Adrenal gland (tissue), 12 donors: ENCODE data around the gene URB2. TPM values are rescaled to one million over a fixed set of nuclear protein-coding genes. Genes with fewer than 3 reads are reported as not detected.

ENCODE experiments used
- DNase-seq, 7 donors: peaks; one replicate each; pipeline ENCODE4 v3.0.0-alpha.2; 2019 to 2020
- H3K27ac ChIP-seq, 5 donors: fragments of 200-600 bp; sonication (generic) in 4 of 5; 1 replicate in 3 of 5; 2 replicates in 2 of 5; pipeline versions ENCODE4 v1.5.1 to v1.8.0; 2016 to 2020; ENCODE audit warnings: mild to moderate bottlenecking in 1 of 5
- H3K27me3 ChIP-seq: fragments of 200-600 bp; 2 replicates; pipeline ENCODE4 v1.8.0; 2021
- H3K36me3 ChIP-seq, 2 donors: fragments of 200-600 bp; replicated peaks in 1 of 2; 1 replicate in 1 of 2; 2 replicates in 1 of 2; pipeline versions ENCODE4 v1.5.1 to v1.8.0; 2018 to 2022
- H3K4me1 ChIP-seq, 2 donors: fragments of 200-600 bp; replicated peaks in 1 of 2; 1 replicate in 1 of 2; 2 replicates in 1 of 2; pipeline versions ENCODE4 v1.5.1 to v1.8.0; 2018 to 2021
- H3K4me3 ChIP-seq, 4 donors: fragments of 200-600 bp; sonication (generic) in 3 of 4; one replicate each; pipeline ENCODE4 v1.5.1; 2016 to 2018
- H3K9me3 ChIP-seq, 3 donors: fragments of 200-600 bp; sonication (generic) in 1 of 3; replicated peaks in 1 of 3; 1 replicate in 2 of 3; 2 replicates in 1 of 3; pipeline versions ENCODE4 v1.5.1 to v1.8.0; 2016 to 2021
- CTCF ChIP-seq, 6 experiments: fragments of 450-650 bp in 4 of 6; fragments of 200-600 bp in 2 of 6; sonication (generic) in 1 of 6; IDR thresholded peaks; 1 replicate in 5 of 6; 2 replicates in 1 of 6; pipeline versions ENCODE4 v1.5.1 to v1.8.0; 2016 to 2021; ENCODE audit warnings: antibody characterized with exemption in 6 of 6, mild to moderate bottlenecking in 2 of 6, moderate library complexity in 1 of 6
- POLR2A ChIP-seq, 2 donors: fragments of 450-650 bp; IDR thresholded peaks; one replicate each; pipeline ENCODE4 v1.6.1; 2017; ENCODE audit warnings: antibody characterized with exemption in 2 of 2, mild to moderate bottlenecking in 2 of 2, moderate library complexity in 1 of 2
- WGBS, 4 donors: extraction: QIAGEN DNeasy Blood & Tissue Kit in 2 of 4; methylation state at CpG; one replicate each; pipeline versions ENCODE4 v1.1.5 to v1.1.7; 2013 to 2017; 5-methylcytosine and 5-hydroxymethylcytosine counted together
- intact Hi-C, 2 donors: fragments of 100-400 bp; cut with DNase I; formaldehyde crosslinking; loops; one replicate each; pipeline versions ENCODE4 v1.14.1 to v1.15.0; 2022 to 2023
- polyA plus RNA-seq, 3 donors: library from polyadenylated mRNA; stranded (reverse); fragments of 200-250 nt in 2 of 3; fragments of 350-450 nt in 1 of 3; fragmentation: Illumina TruSeq in 1 of 3; extraction: RNeasy Lipid Tissue Mini Kit (QIAGEN cat#74804) in 1 of 3; gene quantifications; one replicate each; pipeline ENCODE4 v1.2.3, GENCODE V29; 2013 to 2014
- total RNA-seq, 9 donors: library from RNA; depleted of rRNA in 4 of 9; stranded (reverse); fragments of >200 nt in 4 of 9; fragments of 120-200 nt in 1 of 9; fragmentation: NEBNext Ultra II Directional in 1 of 9; extraction: Animal tissue kit (Norgen Biotek cat#: 25700) in 1 of 9; gene quantifications; one replicate each; pipeline versions ENCODE4 v1.1.0 to v1.2.4, GENCODE V29; 2013 to 2023
- donor health status: healthy with polysubstance abuse.
- donor health status: Bipolar disorder and iron deficiency.
- donor health status: DM: yes; HTN: yes; CAD: no.
- donor health status: DM: no; HTN: no; CAD: no.
- donor health status: DM: no; HTN: no; CAD: no.
- donor health status: DM: yes; HTN: yes; CAD: no.

The URB2 gene
- total and polyA plus RNA-seq, 12 donors: 2.3 to 10.8 (median 7.3) TPM

DNA sequence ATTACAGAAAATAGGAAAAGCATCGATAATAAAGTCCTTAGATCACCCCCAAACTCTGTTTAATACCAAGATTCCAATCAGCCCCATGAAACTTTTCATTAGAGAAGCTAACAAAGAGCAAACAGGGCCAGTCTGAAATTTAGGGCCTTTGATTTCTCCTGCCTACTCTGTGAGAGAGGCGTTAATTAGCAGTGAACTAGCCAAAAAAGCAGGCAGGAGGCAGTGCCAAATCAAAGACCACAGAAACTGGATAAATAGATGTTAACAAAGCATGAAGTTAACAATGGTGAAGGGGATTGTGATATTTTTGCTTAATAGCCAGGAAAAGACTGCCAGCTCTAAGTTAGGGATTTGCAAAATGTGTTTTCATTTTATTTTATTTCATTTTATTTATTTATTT, 11.3 kb upstream of the URB2 start:
- 93 to 99% (median 96%) methylated on average over 2 of the region's 2 CpGs for WGBS, 4 donors
- intact Hi-C loops: no loop called here
- no peak for DNase-seq
- H3K27me3 ChIP-seq: no peaks in the 10 kb centered on the region
- H3K36me3 ChIP-seq: peaks cover 0 to 26% of the 10 kb centered on the region in 2 donors
- H3K4me1 ChIP-seq: no peaks in the 10 kb centered on the region
- TF ChIP-seq POLR2A (IDR thresholded peaks at IDR 0.05) (no peak), CTCF (IDR thresholded peaks at IDR 0.05) (no peak)
- H3K9me3 ChIP-seq: no peaks in the 10 kb centered on the region
- H3K27ac ChIP-seq: no peak overlapping the region
- H3K4me3 ChIP-seq: no peak overlapping the region

DNA sequence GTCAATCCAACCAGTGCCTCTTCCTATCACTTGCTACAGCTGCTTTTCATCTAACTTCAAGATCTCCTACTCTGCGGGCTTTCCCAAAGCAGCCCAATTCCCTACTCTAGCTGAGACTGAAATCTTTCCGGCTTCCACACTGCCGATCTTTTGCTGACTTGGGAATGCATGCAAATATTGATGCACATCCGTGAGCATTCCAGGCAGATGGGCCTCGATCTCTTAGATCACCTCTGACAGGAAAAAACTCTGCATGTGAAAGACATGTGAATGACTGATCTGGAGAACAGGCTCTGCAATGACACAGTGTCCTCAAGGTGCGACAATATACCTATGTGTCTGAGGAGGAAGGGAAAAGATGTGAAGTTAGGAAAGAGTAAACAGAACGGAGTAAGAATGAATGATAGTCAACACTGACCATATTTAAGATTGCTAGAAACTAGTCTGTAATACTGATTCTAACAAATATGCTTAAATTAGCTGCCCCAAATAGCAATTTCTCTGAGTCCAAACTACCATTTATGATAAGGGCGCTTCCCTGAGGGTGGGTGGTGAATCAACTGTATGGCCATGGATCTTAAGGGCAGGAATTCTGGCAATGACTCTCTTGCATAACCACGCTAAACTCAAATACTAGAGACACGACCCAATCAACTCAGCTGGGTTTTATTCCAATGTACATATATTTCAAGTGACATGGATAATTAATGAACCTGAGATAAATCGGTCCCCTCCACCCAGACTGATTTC, 8.5 kb upstream of the URB2 start:
- H3K27ac ChIP-seq: no peak overlapping the region
- no peak overlapping the region for H3K4me3 ChIP-seq
- peaks cover 0 to 6% of the 10 kb centered on the region in 2 donors for H3K36me3 ChIP-seq
- DNase-seq: no peak
- no peak for TF ChIP-seq CTCF (IDR thresholded peaks at IDR 0.05)
- TF ChIP-seq POLR2A (IDR thresholded peaks at IDR 0.05): no peak
- peaks cover 0 to 9% of the 10 kb centered on the region in 2 donors for H3K4me1 ChIP-seq
- H3K27me3 ChIP-seq: no peaks in the 10 kb centered on the region
- WGBS, 4 donors: 87 to 89% (median 88%) methylated on average over 11 of the region's 11 CpGs
- H3K9me3 ChIP-seq: no peaks in the 10 kb centered on the region
- intact Hi-C loops: no loop called here

GRCh38 chr1:229619002-229619401, 7.0 kb upstream of the URB2 start:
- no peaks in the 10 kb centered on the region for H3K27me3 ChIP-seq

GRCh38 chr1:229619614-229620013, 6.4 kb upstream of the URB2 start:
- H3K27me3 ChIP-seq: no peaks in the 10 kb centered on the region
- no peak overlapping the region for H3K27ac ChIP-seq
- WGBS, 4 donors: 93 to 97% (median 94%) methylated on average over 5 of the region's 5 CpGs
- H3K9me3 ChIP-seq: no peaks in the 10 kb centered on the region
- no peaks in the 10 kb centered on the region for H3K36me3 ChIP-seq
- DNase-seq: no peak
- no peak overlapping the region for H3K4me3 ChIP-seq
- TF ChIP-seq POLR2A (IDR thresholded peaks at IDR 0.05): no peak
- no peak for TF ChIP-seq CTCF (IDR thresholded peaks at IDR 0.05)
- intact Hi-C loops: loop anchor here in 1 of 2 donors (10.0 kb wide), 1 partner anchor 55 kb away; no protein-coding TSS in a partner anchor
- H3K4me1 ChIP-seq: peaks cover 4 to 24% of the 10 kb centered on the region in 2 donors

More at GRCh38 chr1:229619002-229619401, 7.0 kb upstream of the URB2 start:
- intact Hi-C loops: no loop called here
- TF ChIP-seq CTCF (IDR thresholded peaks at IDR 0.05): no peak
- TF ChIP-seq POLR2A (IDR thresholded peaks at IDR 0.05): no peak
- Histone ChIP-seq H3K4me1 (peaks cover 0 to 18% of the 10 kb centered on the region in 2 donors), H3K9me3 (no peaks in the 10 kb centered on the region), H3K4me3 (no peak overlapping the region), H3K27ac (no peak overlapping the region), H3K36me3 (no peaks in the 10 kb centered on the region)
- no peak for DNase-seq
